ENCODE measurements around the gene DISP2. TPM values are rescaled to one million over a fixed set of nuclear protein-coding genes. Genes with fewer than 3 reads are reported as not detected.

Gene DISP2
- polyA plus RNA-seq, 1 donor = 0.35 TPM

GRCh38 chr15:40360015-40360414 lies 2.0 kb downstream of the DISP2 start:
- no peak for DNase-seq

DNA sequence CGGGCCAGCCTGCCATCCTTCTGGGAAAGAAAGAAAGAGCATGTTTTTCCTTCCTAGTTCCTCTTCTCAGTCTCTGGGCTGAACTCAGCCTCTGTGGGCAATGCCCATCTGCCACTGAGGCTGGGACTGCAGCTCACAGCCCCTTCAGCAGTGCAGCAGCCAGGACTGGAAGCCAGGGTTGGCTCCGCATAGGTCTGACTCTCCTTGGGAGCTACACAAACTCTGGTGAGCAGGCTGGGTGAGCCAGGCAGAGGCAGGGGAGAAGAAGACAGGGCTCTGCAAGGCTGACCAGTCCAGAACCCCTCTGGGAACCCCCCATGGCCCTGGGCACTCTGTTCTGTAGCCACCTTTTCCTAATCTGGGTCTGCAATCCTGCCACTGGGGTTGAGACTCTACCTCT lies 3.6 kb downstream of the DISP2 start:
- DNase-seq = no peak

- no peak for DNase-seq
Measured at GRCh38 chr15:40363611-40364010, 5.6 kb downstream of the DISP2 start.

DNA sequence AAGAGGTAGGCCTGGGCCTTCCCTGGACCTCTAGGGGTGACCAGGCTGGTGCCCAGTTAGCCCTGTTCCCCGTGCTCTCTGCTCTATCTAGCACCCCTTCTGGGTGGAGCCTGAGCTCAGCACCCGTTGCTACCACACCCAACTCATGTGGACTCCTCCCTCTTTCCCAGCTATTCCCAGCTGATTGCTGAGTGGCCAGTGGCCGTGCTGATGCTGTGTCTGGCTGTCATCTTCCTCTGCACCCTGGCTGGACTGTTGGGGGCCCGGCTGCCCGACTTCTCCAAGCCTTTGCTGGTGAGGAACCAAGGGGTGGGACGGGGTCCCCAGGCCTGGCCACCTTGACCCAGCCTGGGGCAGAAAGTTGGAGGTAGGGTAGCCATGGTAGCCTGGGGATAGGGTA lies 6.2 kb downstream of the DISP2 start:
- DNase-seq = no peak

- DNase-seq = no peak
Measured at GRCh38 chr15:40365016-40365415, 7.0 kb downstream of the DISP2 start.

- DNase-seq = no peak
Measured at GRCh38 chr15:40365624-40366456, 7.8 kb downstream of the DISP2 start.

GRCh38 chr15:40366457-40367370 lies 8.7 kb downstream of the DISP2 start:
- DNase-seq = no peak

GRCh38 chr15:40367371-40367685 lies 9.3 kb downstream of the DISP2 start:
- no peak for DNase-seq

DNA sequence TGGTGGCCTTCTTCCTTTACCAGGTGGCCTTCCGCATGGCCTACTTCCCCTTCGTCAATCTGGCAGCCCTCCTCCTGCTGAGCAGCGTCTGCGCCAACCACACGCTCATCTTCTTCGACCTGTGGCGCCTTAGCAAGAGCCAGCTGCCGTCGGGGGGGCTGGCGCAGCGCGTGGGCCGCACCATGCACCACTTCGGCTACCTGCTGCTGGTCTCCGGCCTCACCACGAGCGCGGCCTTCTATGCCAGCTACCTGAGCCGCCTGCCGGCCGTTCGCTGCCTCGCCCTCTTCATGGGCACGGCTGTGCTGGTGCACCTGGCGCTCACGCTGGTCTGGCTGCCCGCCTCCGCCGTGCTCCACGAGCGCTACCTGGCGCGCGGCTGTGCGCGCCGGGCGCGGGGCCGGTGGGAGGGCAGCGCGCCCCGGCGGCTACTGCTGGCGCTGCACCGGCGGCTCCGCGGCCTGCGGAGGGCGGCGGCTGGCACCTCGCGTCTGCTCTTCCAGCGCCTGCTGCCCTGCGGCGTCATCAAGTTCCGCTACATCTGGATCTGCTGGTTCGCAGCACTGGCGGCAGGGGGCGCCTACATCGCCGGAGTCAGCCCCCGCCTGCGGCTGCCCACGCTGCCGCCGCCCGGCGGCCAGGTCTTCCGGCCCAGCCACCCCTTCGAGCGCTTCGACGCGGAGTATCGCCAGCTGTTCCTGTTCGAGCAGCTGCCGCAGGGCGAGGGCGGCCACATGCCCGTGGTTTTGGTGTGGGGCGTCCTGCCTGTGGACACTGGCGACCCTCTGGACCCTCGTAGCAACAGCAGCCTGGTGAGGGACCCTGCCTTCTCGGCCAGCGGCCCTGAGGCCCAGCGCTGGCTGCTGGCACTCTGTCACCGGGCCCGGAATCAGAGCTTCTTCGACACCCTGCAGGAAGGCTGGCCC lies 9.9 kb downstream of the DISP2 start:
- peak; percentile 83 for DNase-seq

DNA sequence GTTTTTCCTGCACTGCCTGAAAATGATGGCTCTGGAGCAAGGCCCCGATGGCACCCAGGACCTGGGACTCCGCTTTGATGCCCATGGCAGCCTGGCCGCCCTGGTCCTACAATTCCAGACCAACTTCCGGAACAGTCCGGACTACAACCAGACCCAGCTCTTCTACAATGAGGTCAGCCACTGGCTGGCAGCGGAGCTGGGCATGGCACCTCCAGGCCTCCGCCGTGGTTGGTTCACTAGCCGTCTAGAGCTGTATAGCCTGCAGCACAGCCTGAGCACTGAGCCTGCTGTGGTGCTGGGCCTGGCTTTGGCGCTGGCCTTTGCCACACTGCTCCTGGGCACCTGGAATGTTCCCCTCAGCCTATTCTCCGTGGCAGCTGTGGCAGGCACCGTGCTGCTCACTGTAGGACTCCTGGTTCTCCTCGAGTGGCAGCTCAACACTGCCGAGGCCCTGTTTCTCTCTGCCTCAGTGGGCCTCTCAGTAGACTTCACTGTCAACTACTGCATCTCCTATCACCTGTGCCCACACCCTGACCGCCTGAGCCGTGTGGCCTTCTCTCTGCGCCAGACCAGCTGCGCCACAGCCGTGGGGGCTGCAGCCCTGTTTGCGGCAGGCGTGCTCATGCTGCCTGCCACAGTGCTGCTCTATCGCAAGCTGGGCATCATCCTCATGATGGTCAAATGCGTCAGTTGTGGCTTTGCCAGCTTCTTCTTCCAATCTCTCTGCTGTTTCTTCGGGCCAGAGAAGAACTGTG lies 10.9 kb downstream of the DISP2 start:
- DNase-seq = no peak

- no peak for DNase-seq
Measured at GRCh38 chr15:40369474-40369869, 11.5 kb downstream of the DISP2 start.

DNA sequence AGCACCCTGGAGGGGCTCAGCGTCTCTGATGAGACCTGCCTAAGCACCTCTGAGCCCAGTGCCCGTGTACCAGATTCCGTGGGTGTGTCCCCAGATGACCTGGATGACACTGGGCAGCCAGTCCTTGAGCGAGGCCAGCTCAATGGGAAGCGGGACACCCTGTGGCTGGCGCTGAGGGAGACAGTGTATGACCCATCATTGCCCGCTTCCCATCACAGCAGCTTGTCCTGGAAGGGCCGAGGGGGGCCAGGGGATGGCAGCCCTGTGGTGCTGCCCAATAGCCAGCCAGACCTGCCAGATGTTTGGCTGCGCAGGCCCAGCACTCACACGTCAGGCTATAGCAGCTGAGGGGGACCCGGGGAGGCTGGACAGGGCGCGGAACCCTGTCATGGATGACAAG lies 12.0 kb downstream of the DISP2 start:
- DNase-seq = no peak

- no peak for DNase-seq
Measured at GRCh38 chr15:40372981-40373380, 15.0 kb downstream of the DISP2 start.

DNA sequence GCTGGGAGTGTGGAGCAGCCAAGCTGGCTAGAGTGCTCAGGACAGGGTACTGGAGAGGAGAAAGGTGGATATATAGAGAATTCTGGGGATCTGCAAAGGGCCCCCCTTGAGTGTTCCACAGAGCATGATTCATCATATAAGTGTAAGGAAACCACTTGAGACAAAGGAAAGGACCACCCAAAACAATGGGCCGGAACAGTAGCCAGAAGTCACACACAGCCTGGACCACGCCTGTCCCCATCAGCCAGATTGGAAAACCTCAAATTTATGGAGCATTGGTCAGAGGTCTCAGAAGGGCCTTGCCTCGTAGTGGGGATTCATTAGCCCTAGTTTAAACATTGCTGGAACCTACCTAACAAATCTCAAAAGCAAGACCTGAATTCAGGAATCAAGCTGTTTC lies 19.6 kb downstream of the DISP2 start:
- no peak for DNase-seq

GRCh38 chr15:40379374-40379773 lies 21.4 kb downstream of the DISP2 start:
- DNase-seq = no peak

GRCh38 chr15:40379853-40380252 lies 21.8 kb downstream of the DISP2 start:
- no peak for DNase-seq

DNA sequence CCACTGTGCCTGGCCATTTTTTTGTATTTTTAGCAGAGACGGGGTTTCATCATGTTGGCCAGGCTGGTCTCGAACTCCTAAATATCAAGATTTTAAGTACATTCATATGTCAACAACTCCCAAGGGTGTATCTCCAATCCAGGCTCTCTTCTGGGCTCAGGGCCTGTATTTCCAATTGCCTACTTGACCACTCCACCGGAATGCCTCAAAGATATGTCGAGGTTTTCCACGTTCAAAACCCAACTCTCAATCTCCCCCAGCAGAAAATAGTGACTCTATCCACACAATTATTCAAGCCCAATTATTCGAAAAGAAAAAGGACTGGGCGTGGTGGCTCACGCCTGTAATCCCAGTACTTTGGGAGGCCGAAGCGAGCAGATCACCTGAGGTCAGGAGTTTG lies 22.6 kb downstream of the DISP2 start:
- DNase-seq = no peak

- no peak for DNase-seq
Measured at GRCh38 chr15:40381818-40382529, 24.0 kb downstream of the DISP2 start.

DNA sequence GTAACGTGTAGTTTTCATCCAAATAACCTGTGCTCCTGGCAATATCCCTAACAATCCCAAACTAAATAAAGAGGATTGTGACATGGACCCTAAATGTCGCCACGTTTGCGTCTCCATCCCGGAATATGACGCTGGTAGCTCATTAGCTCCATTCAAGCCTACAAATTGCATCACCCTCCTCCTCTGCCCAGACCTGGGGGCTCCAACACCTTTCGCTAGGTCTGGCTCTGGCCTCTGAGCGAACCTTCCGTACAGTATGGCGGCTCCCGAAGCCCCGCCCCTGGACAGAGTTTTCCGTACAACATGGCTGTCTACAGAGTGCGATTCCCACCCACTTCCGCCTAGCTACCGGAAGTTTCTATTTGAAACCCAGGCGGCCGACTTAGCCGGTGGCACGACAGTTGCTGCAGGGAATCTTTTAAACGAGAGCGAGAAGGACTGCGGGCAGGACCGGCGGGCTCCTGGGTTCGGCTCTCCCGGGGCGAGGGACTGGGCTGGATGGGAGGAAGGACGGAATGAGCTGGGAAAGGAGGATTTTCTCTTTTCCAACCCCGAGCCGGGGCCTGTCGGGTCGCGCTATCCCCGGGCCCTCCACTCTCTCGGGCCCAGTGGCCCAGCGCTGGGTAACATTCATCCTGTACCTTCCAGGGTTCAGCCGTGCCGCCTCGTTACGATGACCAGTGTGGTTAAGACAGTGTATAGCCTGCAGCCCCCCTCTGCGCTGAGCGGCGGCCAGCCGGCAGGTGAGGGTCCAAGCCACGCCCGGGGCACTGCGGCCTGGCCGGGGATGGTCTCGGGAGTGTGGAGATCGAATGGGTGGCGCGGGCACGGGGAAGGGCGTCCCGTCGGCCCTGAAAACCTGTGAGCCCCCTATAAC lies 24.8 kb downstream of the DISP2 start, which contains the start of gene KNSTRN:
Gene KNSTRN (plus strand): TSS at position 142 of the 877 bp plus-strand sequence. CDS start 115 bp downstream, at position 257.
- DNase-seq = peak; percentile 92

- no peak for DNase-seq
Measured at GRCh38 chr15:40386480-40386879, 28.5 kb downstream of the DISP2 start.

Data from left kidney (tissue), 2 donors.